Activated CD4-positive, alpha-beta T cell treated with anti-CD3 and anti-CD28 coated beads for 4 hours (primary cell): ENCODE measurements around the gene NEB.

Source experiments
- DNase-seq, 2 donors: peaks; one replicate each; pipeline ENCODE4 v3.0.0-alpha.2; 2020

Gene NEB

GRCh38 chr2:151549191-151549590, 185.1 kb downstream of the NEB start:
- DNase-seq: no peak

- DNase-seq: no peak
These were observed 189.8 kb downstream of the NEB start for GRCh38 chr2:151544449-151544848.

DNA sequence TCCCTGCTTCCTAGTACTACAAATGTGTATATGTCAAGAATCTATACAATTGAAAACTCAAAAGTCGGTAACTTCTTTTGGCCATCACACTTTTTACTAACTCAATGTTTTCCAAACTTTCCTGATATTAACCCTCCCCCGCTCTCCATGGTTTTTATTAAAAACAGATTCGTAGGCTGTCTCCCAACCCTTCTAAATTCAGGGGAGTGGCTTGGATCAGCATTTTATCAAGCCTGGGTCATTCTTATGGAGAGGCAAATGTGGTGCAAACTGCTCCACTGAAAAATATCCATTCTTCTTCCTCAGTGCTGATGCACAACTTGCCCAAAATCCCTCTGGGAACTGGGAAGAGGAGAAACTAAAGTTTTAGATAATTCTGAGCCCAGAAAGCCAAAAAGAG, 190.4 kb downstream of the NEB start:
- DNase-seq: no peak

GRCh38 chr2:151534001-151534400, 200.3 kb downstream of the NEB start:
- no peak for DNase-seq

DNA sequence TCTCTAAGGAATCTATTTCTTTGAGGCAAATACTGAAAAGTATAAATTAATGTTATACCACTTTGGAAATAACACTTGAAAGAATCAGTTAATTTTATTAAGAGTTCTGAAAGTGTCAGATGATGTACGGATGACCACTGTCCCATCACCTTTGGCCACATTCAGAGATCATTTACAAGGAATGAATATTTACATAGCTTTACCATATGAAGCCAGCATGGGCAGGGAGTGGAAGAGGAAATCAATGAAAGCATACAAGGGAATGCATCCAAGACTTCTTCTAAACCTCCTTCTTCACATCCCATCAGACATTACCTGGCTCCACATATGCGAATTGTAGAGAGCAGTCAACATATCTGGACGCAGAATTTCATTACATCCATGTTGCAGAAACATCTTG, 201.1 kb downstream of the NEB start:
- no peak for DNase-seq

GRCh38 chr2:151526572-151527090, 207.6 kb downstream of the NEB start:
- no peak for DNase-seq

DNA sequence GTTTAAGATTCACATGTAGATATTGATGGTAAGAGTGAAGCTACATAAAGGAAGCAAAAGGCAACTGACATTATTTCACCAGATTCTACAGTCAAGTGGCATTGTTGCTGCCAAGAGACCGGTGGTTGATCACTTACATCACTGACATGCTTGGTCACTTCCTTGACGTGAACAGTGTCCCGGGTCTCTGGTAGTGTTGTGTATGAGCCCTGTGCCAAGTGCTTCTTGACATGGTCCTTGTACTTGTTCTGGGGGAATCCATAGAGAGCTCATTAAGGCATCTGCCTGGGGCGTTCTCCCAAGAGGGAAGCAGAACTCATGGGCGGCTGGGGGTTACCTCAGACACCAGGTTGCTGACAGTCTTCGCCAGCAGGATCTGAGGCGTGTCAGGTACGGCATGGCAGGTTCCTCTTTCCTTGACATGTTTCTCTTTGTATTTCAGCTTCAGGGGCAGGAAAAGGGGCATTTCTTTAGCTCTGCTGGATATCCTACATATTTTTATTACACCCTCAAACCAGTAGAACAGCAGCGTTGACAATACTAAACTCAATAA, 208.4 kb downstream of the NEB start:
- no peak for DNase-seq

DNA sequence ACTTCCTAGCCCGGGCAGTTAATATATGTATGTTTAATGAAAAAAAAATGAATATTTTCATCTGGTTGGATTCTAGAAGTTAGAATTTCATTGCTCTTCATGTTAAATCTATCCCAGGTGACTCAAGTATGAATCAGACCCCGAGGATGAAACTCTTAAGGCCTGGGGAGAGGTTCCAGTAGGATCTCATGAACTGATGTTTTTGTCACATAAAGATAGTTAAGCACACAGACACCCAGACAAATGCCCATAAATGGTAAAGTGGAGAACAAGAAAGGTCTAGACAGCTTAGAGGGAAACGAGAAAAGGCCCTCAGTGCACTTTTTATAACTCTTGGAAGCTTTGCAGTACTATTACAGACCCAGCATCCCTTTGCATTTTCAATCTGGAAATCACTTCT, 210.4 kb downstream of the NEB start:
- no peak for DNase-seq

DNA sequence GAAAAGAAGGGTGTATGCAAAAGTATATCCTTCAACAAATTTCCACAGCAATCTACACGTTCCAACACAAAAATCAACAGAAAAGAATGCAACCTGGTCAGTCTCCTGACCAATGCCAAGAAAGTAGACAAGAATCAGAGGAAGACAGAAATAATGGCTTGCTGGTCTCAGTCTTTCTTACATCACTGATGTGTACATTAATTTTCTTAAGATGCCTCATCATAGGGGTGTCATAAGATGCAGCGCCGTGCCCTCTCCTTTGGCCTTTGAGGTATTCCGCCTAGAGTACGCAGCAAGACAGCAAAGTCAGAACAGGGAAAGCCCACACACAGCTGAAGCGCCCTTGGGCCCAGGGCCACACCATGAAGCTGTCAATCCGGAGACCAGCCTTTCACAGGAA, 211.7 kb downstream of the NEB start:
- no peak for DNase-seq

DNA sequence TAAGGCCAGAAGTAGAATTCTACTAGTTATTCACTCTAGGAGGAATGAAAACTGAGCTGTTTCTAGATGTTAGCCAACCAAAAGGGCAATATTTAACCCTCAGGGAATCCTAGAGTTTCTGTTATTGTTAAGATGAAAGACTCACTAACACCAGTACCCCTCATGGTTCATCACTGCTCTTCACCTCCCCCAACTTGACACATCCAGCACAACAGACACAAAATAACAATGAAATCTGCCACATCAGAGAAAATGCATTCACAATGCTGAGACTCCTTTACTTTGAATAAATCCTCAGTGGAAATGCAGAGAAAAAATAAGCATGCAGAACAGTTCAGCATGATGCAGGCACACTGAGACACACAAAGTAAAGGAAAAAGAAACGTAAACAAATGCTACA, 213.3 kb downstream of the NEB start:
- DNase-seq: no peak

- no peak for DNase-seq
These were observed 215.5 kb downstream of the NEB start for GRCh38 chr2:151518802-151519201.

- DNase-seq: no peak
These were observed 225.8 kb downstream of the NEB start for GRCh38 chr2:151508519-151508918.

- DNase-seq: no peak
These were observed 228.1 kb downstream of the NEB start for GRCh38 chr2:151506170-151506569.

DNA sequence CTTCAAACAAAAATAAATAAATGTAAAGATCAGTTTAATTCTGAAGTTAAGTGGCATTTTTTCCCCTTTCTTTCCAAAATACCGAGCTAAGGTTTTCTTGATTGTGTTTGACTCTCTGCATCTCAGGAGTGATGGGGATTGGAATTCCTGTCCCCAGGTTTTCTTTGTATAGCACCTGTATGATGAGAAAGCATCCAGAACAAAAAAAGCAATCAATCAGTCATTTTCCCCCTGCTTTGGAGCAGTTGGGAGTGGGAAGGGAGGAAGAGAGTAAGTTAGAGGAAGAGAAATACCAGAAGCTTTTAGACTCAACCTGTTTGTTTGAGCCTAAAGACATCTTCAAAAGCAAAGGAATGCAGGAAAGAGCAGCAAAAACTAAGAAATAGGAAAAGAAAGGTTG, 236.1 kb downstream of the NEB start:
- DNase-seq: no peak

GRCh38 chr2:151491496-151491895, 242.8 kb downstream of the NEB start:
- DNase-seq: no peak

DNA sequence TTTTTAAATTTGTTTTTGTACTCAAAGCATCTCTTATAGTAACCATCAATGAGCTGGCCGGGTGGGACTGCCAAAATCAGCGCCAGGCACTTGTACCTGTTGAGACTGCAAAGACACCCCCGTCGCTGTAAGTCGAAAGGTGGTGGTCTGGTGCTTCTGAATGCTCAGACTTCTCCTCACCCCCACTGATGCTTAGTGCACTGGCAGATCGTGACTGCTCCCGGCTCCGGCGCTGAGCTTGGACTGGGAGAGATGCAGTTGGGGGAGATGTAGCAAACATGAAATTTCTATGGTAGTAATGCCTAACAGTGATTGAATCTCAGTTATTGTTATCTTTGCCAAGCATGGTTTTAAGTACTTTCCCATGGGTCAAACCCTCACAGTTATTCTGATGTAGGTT, 244.0 kb downstream of the NEB start:
- DNase-seq: no peak

- DNase-seq: no peak
These were observed 248.2 kb downstream of the NEB start for GRCh38 chr2:151486053-151486452.

DNA sequence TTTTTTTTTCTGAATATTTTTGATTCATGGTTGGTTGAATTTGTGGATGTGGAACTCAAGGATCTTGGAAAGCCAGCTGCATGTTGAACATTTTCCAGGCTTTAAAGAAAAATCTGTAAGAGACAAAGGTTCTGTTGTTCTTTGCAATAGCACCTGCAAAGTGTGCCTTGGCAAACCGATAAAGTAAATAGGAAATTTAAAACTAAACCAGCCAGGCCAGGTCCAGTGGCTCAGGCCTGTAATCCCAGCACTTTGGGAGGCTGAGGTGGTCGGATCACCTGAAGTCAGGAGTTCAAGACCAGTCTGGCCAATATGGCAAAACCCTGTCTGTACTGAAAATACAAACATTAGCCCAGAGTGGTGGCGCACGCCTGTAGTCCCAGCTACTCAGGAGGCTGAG, 250.2 kb downstream of the NEB start:
- DNase-seq: no peak

- DNase-seq: no peak
These were observed 250.7 kb downstream of the NEB start for GRCh38 chr2:151483546-151483945.

GRCh38 chr2:151482171-151482725, 252.0 kb downstream of the NEB start:
- DNase-seq: no peak

DNA sequence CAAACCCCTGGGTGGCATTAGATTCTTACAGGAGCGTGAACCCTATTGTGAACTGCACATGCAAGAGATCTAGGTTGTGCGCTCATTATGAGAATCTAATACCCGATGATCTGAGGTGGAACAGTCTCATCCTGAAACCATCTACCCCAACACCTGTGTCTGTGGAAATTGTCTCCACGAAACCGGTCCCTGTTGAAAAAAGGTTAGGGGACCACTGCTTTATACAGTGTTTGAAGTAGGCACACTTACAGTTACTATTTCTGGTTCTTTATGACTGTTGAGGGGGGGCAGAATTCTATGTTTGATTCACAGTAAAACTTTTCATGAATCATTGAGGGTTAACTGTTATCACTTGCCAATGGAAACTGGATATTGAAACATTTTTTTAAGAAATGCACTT, 252.5 kb downstream of the NEB start:
- no peak for DNase-seq

DNA sequence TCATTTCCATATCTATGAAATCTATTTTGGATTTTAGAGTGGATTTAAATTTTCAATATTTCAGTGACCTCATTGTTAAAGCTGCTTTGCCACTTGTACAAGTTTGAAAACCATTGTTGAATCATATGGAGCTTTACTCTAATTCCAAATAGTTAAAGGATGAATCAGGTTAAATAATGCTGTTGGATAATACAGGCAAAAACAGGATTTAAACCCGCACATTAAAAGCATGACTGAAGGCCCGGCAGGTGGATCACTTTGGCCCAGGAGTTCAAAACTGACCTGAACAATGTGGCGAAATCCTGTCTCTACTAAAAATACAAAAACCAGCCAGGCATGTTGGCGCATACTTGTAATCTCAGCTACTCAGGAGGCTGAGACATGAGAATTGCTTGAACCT, 256.3 kb downstream of the NEB start:
- DNase-seq: no peak

GRCh38 chr2:151476287-151476686, 258.0 kb downstream of the NEB start:
- no peak for DNase-seq

- no peak for DNase-seq
These were observed 259.2 kb downstream of the NEB start for GRCh38 chr2:151475071-151475470.

DNA sequence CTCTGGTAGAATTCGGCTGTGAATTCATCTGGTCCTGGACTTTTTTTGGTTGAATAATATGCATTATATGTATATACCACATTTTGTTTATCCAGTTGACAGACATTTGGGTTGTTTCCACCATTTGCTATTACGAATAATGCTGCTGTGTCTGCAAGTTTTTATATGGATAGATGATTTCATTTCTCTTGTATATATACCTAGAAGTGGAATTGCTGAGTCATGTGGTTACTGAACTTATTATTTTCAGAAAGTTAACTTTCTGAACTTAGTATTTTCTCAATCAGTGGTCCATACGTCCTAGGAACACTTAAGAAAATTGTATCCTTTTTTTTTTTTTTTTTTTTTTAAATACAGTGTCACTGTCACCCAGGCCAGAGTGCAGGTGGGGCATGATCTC, 261.3 kb downstream of the NEB start:
- no peak for DNase-seq
